Measurements from ENCODE around the gene SYAP1.

SYAP1 gene

GRCh38 chrX:16814597-16814996 is 95.2 kb downstream of the SYAP1 start:
- DNase-seq, result no peak
- intact Hi-C loops (cut with DNase I), result no loop called here

All from head of caudate nucleus (tissue), 42 donors.